T-cell (primary cell): ENCODE results near the gene PAQR6. TPM values are rescaled to one million over a fixed set of nuclear protein-coding genes. Genes with fewer than 3 reads are reported as not detected.
A peak's percentile ranks its signal among the peaks of the same experiment; 100 is the strongest.

ENCODE experiments used
- ATAC-seq, 4 experiments: fragments of 200-7000 bp in 3 of 4; fragments of 150-1000 bp in 1 of 4; cut with Tn5 transposase; replicated peaks in 1 of 4; 1 replicate in 3 of 4; 2 replicates in 1 of 4; pipeline ENCODE4 v1.10.0; 2021; ENCODE audit warnings: moderate library complexity in 3 of 4, mild to moderate bottlenecking in 2 of 4, moderate number of reproducible peaks in 1 of 4
- CTCF ChIA-PET, 2 donors: fragments of 300-600 bp; sonication (Branson Sonifier 250); formaldehyde crosslinking; loops; one replicate each; lab custom pipeline; 2022; ENCODE audit warnings: antibody characterized with exemption in 2 of 2; lab: Charles Lee
- POLR2A ChIA-PET, 2 donors: fragments of 300-600 bp; sonication (Branson Sonifier 250); formaldehyde crosslinking; loops; one replicate each; lab custom pipeline; 2022; ENCODE audit warnings: antibody characterized with exemption in 2 of 2; lab: Charles Lee
- DNase-seq, 35 experiments: peaks; one replicate each; pipeline versions ENCODE4 v3.0.0 to v3.0.0-alpha.2; 2013 to 2023
- H3K27ac ChIP-seq: one replicate; pipeline ENCODE4 v1.5.1; 2013; ENCODE audit warnings: low read length
- H3K27me3 ChIP-seq, 2 experiments: replicated peaks in 1 of 2; 1 replicate in 1 of 2; 2 replicates in 1 of 2; pipeline versions ENCODE4 v1.6.1 to v1.7.0; 2013; ENCODE audit warnings: low read length in 1 of 2, mixed read lengths in 1 of 2; ENCODE audit not compliant: control insufficient read depth in 2 of 2, insufficient read depth in 2 of 2; ENCODE audit errors: extremely low read depth in 1 of 2
- H3K36me3 ChIP-seq, 2 donors: 1 replicate in 1 of 2; 2 replicates in 1 of 2; pipeline versions ENCODE4 v1.6.1 to v1.7.0; 2013; ENCODE audit warnings: low read length in 1 of 2; ENCODE audit not compliant: control insufficient read depth in 2 of 2, insufficient read depth in 1 of 2; ENCODE audit errors: extremely low read depth in 1 of 2
- H3K4me1 ChIP-seq, 2 experiments: 1 replicate in 1 of 2; 2 replicates in 1 of 2; pipeline versions ENCODE4 v1.6.1 to v1.7.0; 2013; ENCODE audit warnings: low read length in 2 of 2, mixed read lengths in 1 of 2; ENCODE audit not compliant: insufficient read depth in 2 of 2, control insufficient read depth in 1 of 2; ENCODE audit errors: extremely low read depth in 1 of 2
- H3K4me3 ChIP-seq, 2 donors: 1 replicate in 1 of 2; 2 replicates in 1 of 2; pipeline versions ENCODE4 v1.5.1 to v1.7.0; 2013; ENCODE audit warnings: mild to moderate bottlenecking in 2 of 2, low read length in 1 of 2, moderate library complexity in 1 of 2; ENCODE audit not compliant: control insufficient read depth in 1 of 2; ENCODE audit errors: extremely low read depth in 1 of 2
- H3K9me3 ChIP-seq: 2 replicates; pipeline ENCODE4 v1.7.0; 2013
- H3K27ac Mint-ChIP-seq, 2 donors: one replicate each; pipeline ENCODE4 v1.8.0; 2020 to 2021; ENCODE audit warnings: mild to moderate bottlenecking in 2 of 2, mixed read lengths in 2 of 2
- H3K27me3 Mint-ChIP-seq, 2 donors: one replicate each; pipeline ENCODE4 v1.8.0; 2021 to 2022; ENCODE audit warnings: mixed read lengths in 2 of 2
- H3K36me3 Mint-ChIP-seq: one replicate; pipeline ENCODE4 v1.8.0; 2021; ENCODE audit warnings: mixed read lengths
- H3K4me1 Mint-ChIP-seq, 3 donors: one replicate each; pipeline ENCODE4 v1.8.0; 2020 to 2022; ENCODE audit warnings: mixed read lengths in 3 of 3, mild to moderate bottlenecking in 1 of 3
- H3K4me3 Mint-ChIP-seq, 3 donors: one replicate each; pipeline ENCODE4 v1.8.0; 2020 to 2022; ENCODE audit warnings: mild to moderate bottlenecking in 3 of 3, mixed read lengths in 3 of 3, moderate library complexity in 3 of 3
- H3K9me3 Mint-ChIP-seq, 3 donors: one replicate each; pipeline ENCODE4 v1.8.0; 2020 to 2022; ENCODE audit warnings: mixed read lengths in 3 of 3
- WGBS: methylation state at CpG from one replicate; pipeline ENCODE4 v1.1.5; 2013; ENCODE audit warnings: missing lambda C conversion rate; ENCODE audit not compliant: insufficient coverage; 5-methylcytosine and 5-hydroxymethylcytosine counted together
- total RNA-seq, 35 experiments: library from RNA in 6 of 35; stranded (reverse) in 6 of 35; fragments of 120-200 nt in 1 of 35; gene quantifications; one replicate each; pipeline versions ENCODE4 v1.2.1 to v1.2.4 and lab custom pipeline; 2013 to 2026

Gene PAQR6
- total RNA-seq, 5 donors from 2014 or later (not counting 1 experiment from before 2014, with no cell fraction given) = 2.5 to 3.1 (median 2.9) TPM

DNA sequence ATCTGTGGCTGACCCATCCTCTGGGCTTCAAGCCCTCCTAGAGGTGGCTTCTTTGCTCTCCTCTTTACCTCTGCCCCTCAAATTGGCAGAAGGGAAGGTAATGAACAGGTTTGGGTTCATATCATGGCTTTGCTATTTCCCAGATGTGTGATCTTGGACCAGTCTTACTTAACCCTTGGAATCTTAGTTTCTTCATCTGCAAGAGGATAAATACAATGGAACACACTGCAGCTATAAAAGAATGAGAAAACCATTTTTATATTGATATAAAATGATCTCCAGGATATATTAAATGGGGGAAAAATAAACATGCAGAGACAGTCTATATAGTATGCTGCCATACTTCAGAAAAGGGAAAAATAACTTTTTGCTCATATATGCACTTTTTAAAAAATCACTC, 42.0 kb upstream of the PAQR6 start:
- Histone ChIP-seq H3K36me3 (peaks cover 20 to 27% of the 10 kb centered on the region in 2 donors), H3K4me3 (no peak overlapping the region), H3K27me3 (no peaks in the 10 kb centered on the region), H3K4me1 (peaks cover 2 to 11% of the 10 kb centered on the region in 2 experiments), H3K9me3 (no peaks in the 10 kb centered on the region), H3K27ac (no peak overlapping the region)
- no peak overlapping the region for H3K27ac Mint-ChIP-seq
- H3K36me3 Mint-ChIP-seq = peaks cover 6% of the 10 kb centered on the region
- peaks cover 12 to 18% (median 14%) of the 10 kb centered on the region in 3 donors for H3K4me1 Mint-ChIP-seq
- ChIA-PET CTCF (no interaction called here), POLR2A (no interaction called here)
- no peak overlapping the region for H3K4me3 Mint-ChIP-seq
- DNase-seq = no peak
- no peaks in the 10 kb centered on the region for H3K27me3 Mint-ChIP-seq
- no peak for ATAC-seq
- no peaks in the 10 kb centered on the region for H3K9me3 Mint-ChIP-seq

DNA sequence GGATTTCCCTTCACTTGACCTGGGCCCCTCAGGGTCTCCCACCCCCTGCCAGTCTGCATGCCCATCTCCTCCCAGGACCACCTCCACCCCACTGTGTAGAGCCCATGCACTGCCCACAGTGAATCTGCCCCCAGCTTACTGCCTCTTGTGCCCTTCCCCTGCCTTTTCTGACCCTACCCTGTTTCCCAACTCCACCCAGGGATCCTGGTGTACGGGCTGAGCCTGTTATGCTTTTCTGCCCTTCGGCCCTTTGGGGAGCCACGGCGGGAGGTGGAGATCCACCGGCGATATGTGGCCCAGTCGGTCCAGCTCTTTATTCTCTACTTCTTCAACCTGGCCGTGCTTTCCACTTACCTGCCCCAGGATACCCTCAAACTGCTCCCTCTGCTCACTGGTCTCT, 38.2 kb upstream of the PAQR6 start:
- 94% methylated on average over 2 of the region's 8 CpGs for WGBS
- no peak overlapping the region for H3K4me3 Mint-ChIP-seq
- no peaks in the 10 kb centered on the region for H3K9me3 Mint-ChIP-seq
- Histone ChIP-seq H3K4me3 (no peak overlapping the region), H3K27ac (no peak overlapping the region), H3K27me3 (no peaks in the 10 kb centered on the region), H3K36me3 (peaks cover 8 to 13% of the 10 kb centered on the region in 2 donors), H3K9me3 (no peaks in the 10 kb centered on the region), H3K4me1 (peaks cover 10 to 25% of the 10 kb centered on the region in 2 experiments)
- H3K27ac Mint-ChIP-seq = no peak overlapping the region
- ATAC-seq = no peak
- DNase-seq = no peak
- H3K27me3 Mint-ChIP-seq = no peaks in the 10 kb centered on the region
- CTCF ChIA-PET = no interaction called here
- peaks cover 29 to 32% (median 31%) of the 10 kb centered on the region in 3 donors for H3K4me1 Mint-ChIP-seq
- H3K36me3 Mint-ChIP-seq = peaks cover 6% of the 10 kb centered on the region
- POLR2A ChIA-PET = no interaction called here

- POLR2A ChIA-PET = interaction anchor here in 1 of 2 donors (0.5 kb wide), 1 partner anchor 144 kb away, joined by 3 read pairs; no protein-coding TSS in a partner anchor
- no peak overlapping the region for H3K4me3 Mint-ChIP-seq
- Histone ChIP-seq H3K4me1 (peaks cover 10 to 27% of the 10 kb centered on the region in 2 experiments), H3K27ac (no peak overlapping the region), H3K4me3 (no peak overlapping the region), H3K9me3 (no peaks in the 10 kb centered on the region), H3K36me3 (peaks cover 5 to 13% of the 10 kb centered on the region in 2 donors), H3K27me3 (no peaks in the 10 kb centered on the region)
- no peak for DNase-seq
- H3K9me3 Mint-ChIP-seq = no peaks in the 10 kb centered on the region
- 96% methylated on average over 19 of the region's 21 CpGs for WGBS
- CTCF ChIA-PET = interaction anchor here in 1 of 2 donors (0.8 kb wide), 1 partner anchor 12 kb away, joined by 4 read pairs; no protein-coding TSS in a partner anchor
- H3K4me1 Mint-ChIP-seq = peaks cover 35 to 38% (median 37%) of the 10 kb centered on the region in 3 donors
- no peak for ATAC-seq
- no peaks in the 10 kb centered on the region for H3K27me3 Mint-ChIP-seq
- peaks cover 6% of the 10 kb centered on the region for H3K36me3 Mint-ChIP-seq
- no peak overlapping the region for H3K27ac Mint-ChIP-seq
These were observed 37.6 kb upstream of the PAQR6 start for GRCh38 chr1:156285437-156285836.

GRCh38 chr1:156284757-156285156, 36.9 kb upstream of the PAQR6 start:
- Histone ChIP-seq H3K36me3 (peaks cover 5 to 13% of the 10 kb centered on the region in 2 donors), H3K4me1 (peaks cover 12 to 27% of the 10 kb centered on the region in 2 experiments), H3K27me3 (no peaks in the 10 kb centered on the region), H3K4me3 (no peak overlapping the region), H3K27ac (no peak overlapping the region), H3K9me3 (no peaks in the 10 kb centered on the region)
- Mint-ChIP-seq H3K9me3 (no peaks in the 10 kb centered on the region), H3K4me1 (peaks cover 39 to 44% (median 42%) of the 10 kb centered on the region in 3 donors), H3K27me3 (no peaks in the 10 kb centered on the region), H3K36me3 (peaks cover 2% of the 10 kb centered on the region), H3K4me3 (peak overlapping the region in 1 of 3 donors; percentile 13), H3K27ac (no peak overlapping the region)
- DNase-seq (no peak), ATAC-seq (no peak)
- ChIA-PET POLR2A (no interaction called here), CTCF (interaction anchor here in 1 of 2 donors (0.8 kb wide), 2 partner anchors 11 to 161 kb away, joined by 3 to 4 read pairs; no protein-coding TSS in a partner anchor)
- no CpG with 5 or more reads among the region's 4 CpGs for WGBS

DNA sequence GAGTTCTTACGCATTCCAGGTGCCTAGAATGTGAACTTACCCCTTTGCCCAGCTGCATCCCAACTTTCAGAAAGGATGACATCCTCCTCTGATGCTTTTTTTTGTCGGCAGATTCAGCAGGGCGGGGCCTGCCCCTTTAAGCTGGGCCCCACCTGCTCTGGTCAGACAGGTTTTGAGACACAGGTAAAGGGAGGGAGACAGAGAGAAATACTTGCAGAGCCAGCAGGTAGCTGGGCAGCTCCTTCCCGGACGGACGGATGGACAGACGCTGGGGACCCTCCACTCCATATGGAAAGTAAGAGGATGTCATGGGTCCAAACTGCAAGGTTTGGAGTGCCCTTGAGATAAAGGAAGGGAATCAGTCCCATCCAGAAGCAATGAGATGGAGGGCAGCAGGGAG, 36.3 kb upstream of the PAQR6 start, which contains the start of gene TMEM79:
TMEM79 (plus strand) TSS at position 214 of the 400 bp plus-strand sequence. CDS start 902 bp downstream, outside the sequence.
- DNase-seq (no peak), ATAC-seq (no peak)
- Histone ChIP-seq H3K4me3 (peak within 1 kb of the TSS; percentile 57 to 94), H3K27me3 (no peaks in the 10 kb centered on the region), H3K4me1 (peaks cover 12 to 27% of the 10 kb centered on the region in 2 experiments), H3K36me3 (peaks cover 5 to 13% of the 10 kb centered on the region in 2 donors), H3K9me3 (no peaks in the 10 kb centered on the region), H3K27ac (peak within 1 kb of the TSS; percentile 43)
- Mint-ChIP-seq H3K9me3 (no peaks in the 10 kb centered on the region), H3K27me3 (no peaks in the 10 kb centered on the region), H3K27ac (peak within 1 kb of the TSS; percentile 95), H3K4me3 (peak within 1 kb of the TSS; percentile 89 to 97 (median 97)), H3K4me1 (peaks cover 39 to 44% (median 42%) of the 10 kb centered on the region in 3 donors), H3K36me3 (no peaks in the 10 kb centered on the region)
- ChIA-PET CTCF (interaction anchor here (0.5 to 0.8 kb wide), 2 partner anchors 50 to 162 kb away, joined by 3 read pairs; no protein-coding TSS in a partner anchor), POLR2A (interaction anchor here in 1 of 2 donors (0.6 kb wide), 1 partner anchor 92 kb away, joined by 3 read pairs; no protein-coding TSS in a partner anchor)
- WGBS = 100% methylated on average over 1 of the region's 7 CpGs

DNA sequence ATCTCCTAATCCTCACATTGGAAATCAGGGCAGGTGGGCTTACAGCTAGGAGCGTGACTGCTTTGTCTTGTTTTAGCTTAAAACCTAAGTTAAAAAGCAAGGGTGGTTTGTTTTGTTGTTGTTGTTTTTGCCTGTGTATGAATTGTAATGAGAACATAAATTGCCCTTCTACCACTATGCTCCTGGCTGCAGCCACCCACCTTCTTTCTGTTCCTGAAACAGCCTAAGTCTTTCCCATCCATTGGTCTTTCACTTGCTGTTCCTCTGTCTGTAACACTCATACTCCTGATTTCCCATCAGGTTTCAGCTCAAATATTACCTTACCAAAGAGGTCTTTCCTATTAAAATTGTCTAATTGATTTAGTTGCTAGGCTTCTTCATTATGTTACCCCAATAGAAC, 35.7 kb upstream of the PAQR6 start:
- H3K27ac ChIP-seq = no peak overlapping the region
- Mint-ChIP-seq H3K4me3 (peak overlapping the region; percentile 89 to 97 (median 97)), H3K4me1 (peaks cover 39 to 44% (median 42%) of the 10 kb centered on the region in 3 donors), H3K27ac (peak overlapping the region; percentile 55 to 95), H3K36me3 (peaks cover 3% of the 10 kb centered on the region), H3K27me3 (no peaks in the 10 kb centered on the region), H3K9me3 (no peaks in the 10 kb centered on the region)
- peaks cover 12 to 27% of the 10 kb centered on the region in 2 experiments for H3K4me1 ChIP-seq
- DNase-seq = no peak
- ChIA-PET CTCF (interaction anchor here in 1 of 2 donors (0.9 to 2.0 kb wide), 3 partner anchors 12 to 457 kb away, joined by 3 to 9 read pairs (median 3); partner anchors contain the start of genes GLMP, MRPL24 and SLC25A44), POLR2A (interaction anchor here in 1 of 2 donors (0.7 kb wide), 1 partner anchor 71 kb away, joined by 3 read pairs; the partner anchor contains the start of gene PMF1)
- no CpG with 5 or more reads among the region's 1 CpG for WGBS
- no peak for ATAC-seq
- peaks cover 7 to 13% of the 10 kb centered on the region in 2 donors for H3K36me3 ChIP-seq
- no peaks in the 10 kb centered on the region for H3K9me3 ChIP-seq
- H3K27me3 ChIP-seq = no peaks in the 10 kb centered on the region
- peak overlapping the region; percentile 57 to 94 for H3K4me3 ChIP-seq
